Activated naive CD4-positive, alpha-beta T cell treated with anti-CD3 and anti-CD28 coated beads, Interleukin-2, amount 50 U/mL, for 72 hours (primary cell): ENCODE measurements around the gene MRGPRX4. TPM values are rescaled to one million over a fixed set of nuclear protein-coding genes. Genes with fewer than 3 reads are reported as not detected.
"Not testable (repeated sequence)": the region's sequence is repeated elsewhere in the genome, so short reads cannot be mapped to it uniquely, and the experiment has no call there.

Experiments
- ATAC-seq, 2 donors: fragments of 150-1000 bp; cut with Tn5 transposase; 2 replicates each; pipeline ENCODE4 v1.10.0; 2021; ENCODE audit warnings: mild to moderate bottlenecking in 2 of 2, moderate library complexity in 2 of 2
- DNase-seq, 2 donors: peaks; one replicate each; pipeline ENCODE4 v3.0.0; 2021 to 2022; ENCODE audit warnings: low spot score in 2 of 2
- H3K27ac Mint-ChIP-seq, 2 donors: one replicate each; pipeline ENCODE4 v1.8.0; 2022; ENCODE audit warnings: mild to moderate bottlenecking in 2 of 2, mixed read lengths in 2 of 2
- H3K36me3 Mint-ChIP-seq, 2 donors: one replicate each; pipeline ENCODE4 v1.8.0; 2022; ENCODE audit warnings: mixed read lengths in 2 of 2
- H3K9me3 Mint-ChIP-seq, 2 donors: one replicate each; pipeline ENCODE4 v1.8.0; 2022; ENCODE audit warnings: mixed read lengths in 2 of 2
- total RNA-seq, 2 donors: library from RNA; stranded (reverse); gene quantifications; one replicate each; pipeline ENCODE4 v1.2.3, GENCODE V29; 2022

Gene MRGPRX4
- total RNA-seq = not detected

DNA sequence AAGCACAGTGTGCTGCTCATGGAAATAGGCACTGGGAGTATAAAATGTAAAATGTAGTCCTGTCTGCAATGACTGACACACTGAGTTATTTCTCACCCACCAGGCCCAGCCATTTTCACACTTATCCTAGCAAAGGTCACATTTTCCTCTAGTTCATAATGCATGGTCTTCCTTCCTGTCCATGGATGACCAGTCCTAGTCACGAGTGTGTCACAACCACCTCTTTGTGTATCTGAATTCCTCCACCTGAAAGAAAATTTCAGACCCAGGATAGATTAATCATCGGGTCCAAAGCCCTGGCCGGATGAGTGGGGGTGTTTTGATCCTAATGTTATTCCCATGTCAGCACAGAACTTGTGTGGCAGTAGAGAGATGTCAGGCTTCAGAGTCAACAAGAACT, at the start of gene MRGPRX4:
TSS of gene MRGPRX4 (plus strand) at position 172 of the 400 bp plus-strand sequence. CDS start 420 bp downstream, outside the sequence.
- Mint-ChIP-seq H3K9me3 (no peaks in the 10 kb centered on the region), H3K36me3 (no peaks in the 10 kb centered on the region), H3K27ac (peak within 1 kb of the TSS in 1 of 2 donors; percentile 81)
- ATAC-seq (no peak), DNase-seq (no peak)

DNA sequence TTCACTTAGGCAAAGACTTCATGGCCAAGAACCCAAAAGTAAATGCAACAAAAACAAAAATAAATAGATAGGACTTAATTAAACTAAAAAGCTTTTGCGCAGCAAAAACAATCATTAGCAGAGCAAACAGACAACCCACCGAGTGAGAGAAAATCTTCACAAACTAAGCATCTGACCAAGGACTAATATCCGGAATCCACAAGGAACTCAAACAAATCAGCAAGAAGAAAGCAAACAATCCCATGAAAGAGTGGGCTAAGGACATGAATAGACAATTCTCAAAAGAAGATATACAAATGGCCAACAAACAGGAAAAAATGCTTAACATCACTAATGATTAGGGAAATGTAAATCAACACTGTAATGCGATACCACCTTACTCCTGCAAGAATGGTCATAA, 41.5 kb upstream of the MRGPRX4 start:
- H3K36me3 Mint-ChIP-seq, ATAC-seq, H3K27ac Mint-ChIP-seq, H3K9me3 Mint-ChIP-seq, DNase-seq: not testable (repeated sequence)

DNA sequence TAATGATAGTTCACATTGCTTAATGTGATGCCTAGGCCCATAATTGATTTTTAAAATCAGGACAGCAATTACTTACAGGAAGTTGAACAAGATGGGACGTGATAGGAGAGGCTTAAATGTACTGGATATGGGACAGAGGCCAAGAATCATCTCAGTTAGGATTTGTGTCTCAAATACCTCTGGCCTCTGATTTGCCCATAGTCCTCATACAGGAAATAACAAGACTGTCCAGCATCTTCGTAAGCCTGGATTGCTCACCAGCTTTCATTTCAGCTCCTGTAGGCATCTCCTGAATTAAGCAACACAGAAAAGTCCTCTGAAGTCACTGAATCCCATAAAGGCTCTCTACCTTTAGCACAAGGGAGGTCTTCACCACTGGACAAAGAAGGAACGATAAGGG, 40.3 kb upstream of the MRGPRX4 start, which contains the start of gene MRGPRX3:
TSS of gene MRGPRX3 (plus strand) at position 231 of the 400 bp plus-strand sequence. CDS start 4,632 bp downstream, outside the sequence.
- DNase-seq (no peak), ATAC-seq (no peak)
- Mint-ChIP-seq H3K9me3 (no peaks in the 10 kb centered on the region), H3K27ac (no peak within 1 kb of the TSS), H3K36me3 (no peaks in the 10 kb centered on the region)

DNA sequence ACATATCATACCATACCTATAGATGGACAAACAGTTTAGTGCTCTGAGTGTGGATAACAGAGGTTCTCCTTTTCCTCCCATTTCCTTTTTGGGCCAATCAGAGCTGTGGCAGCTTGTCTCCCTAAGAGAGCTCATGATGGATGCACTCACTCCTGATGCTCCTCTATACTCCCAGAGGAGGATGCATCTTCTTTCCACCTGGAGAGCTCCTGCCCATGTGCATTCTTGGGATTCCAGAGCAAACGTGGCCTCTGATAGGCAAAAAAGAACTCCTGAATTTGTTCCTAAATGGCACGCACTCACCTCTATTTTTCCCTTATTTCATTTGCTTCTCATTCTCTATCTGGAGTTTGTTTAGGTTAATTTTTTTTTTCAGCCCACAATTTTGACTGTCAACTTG, 37.3 kb upstream of the MRGPRX4 start:
- no peaks in the 10 kb centered on the region for H3K9me3 Mint-ChIP-seq
- no peak for ATAC-seq

DNA sequence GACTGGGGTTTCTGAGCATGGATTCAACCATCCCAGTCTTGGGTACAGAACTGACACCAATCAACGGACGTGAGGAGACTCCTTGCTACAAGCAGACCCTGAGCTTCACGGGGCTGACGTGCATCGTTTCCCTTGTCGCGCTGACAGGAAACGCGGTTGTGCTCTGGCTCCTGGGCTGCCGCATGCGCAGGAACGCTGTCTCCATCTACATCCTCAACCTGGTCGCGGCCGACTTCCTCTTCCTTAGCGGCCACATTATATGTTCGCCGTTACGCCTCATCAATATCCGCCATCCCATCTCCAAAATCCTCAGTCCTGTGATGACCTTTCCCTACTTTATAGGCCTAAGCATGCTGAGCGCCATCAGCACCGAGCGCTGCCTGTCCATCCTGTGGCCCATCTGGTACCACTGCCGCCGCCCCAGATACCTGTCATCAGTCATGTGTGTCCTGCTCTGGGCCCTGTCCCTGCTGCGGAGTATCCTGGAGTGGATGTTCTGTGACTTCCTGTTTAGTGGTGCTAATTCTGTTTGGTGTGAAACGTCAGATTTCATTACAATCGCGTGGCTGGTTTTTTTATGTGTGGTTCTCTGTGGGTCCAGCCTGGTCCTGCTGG, 35.3 kb upstream of the MRGPRX4 start:
- Mint-ChIP-seq H3K36me3 (no peaks in the 10 kb centered on the region), H3K27ac (peak overlapping the region in 1 of 2 donors; percentile 65), H3K9me3 (no peaks in the 10 kb centered on the region)
- ATAC-seq = no peak
- DNase-seq = no peak

More for the DNA sequence above, 37.3 kb upstream of the MRGPRX4 start:
- no peak for DNase-seq
- Mint-ChIP-seq H3K36me3 (no peaks in the 10 kb centered on the region), H3K27ac (no peak overlapping the region)

DNA sequence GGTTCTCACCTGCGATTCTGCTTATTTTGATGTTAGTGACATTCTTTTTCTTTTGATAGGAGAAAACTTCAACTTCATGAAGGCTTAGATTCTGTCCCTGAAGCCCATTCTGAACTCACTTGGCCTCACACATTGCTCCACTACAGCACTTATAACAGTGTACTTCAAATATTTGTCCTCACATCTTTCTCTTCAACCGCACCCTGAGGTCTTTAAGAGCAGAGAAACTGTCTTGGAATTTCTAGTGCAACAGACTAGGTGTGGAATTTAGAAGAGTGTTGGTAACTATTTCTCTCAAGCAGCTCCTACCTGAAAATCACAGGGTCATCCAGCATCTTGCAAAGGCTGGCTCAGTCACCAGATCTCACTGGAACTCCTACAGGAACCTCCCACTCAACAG, 32.5 kb upstream of the MRGPRX4 start:
- DNase-seq (no peak), ATAC-seq (no peak)
- Mint-ChIP-seq H3K27ac (no peak overlapping the region), H3K36me3 (no peaks in the 10 kb centered on the region), H3K9me3 (no peaks in the 10 kb centered on the region)

DNA sequence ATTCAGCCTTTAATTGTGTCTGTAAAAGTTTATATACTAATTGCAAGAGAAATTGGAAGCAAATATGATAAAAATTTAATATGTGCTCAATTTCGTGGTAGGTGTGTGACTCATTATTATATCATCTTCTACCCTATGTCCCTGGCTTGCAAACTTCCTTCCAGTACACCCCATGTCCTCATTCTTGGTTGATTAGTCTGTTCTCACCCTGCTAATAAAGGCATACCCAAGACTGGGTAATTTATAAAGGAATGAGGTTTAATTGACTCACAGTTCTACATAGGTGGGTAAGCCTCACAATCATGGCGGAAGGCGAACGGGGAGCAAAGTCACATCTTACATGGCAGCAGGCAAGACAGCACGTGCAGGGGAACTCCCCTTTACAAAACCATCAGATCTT, 28.4 kb upstream of the MRGPRX4 start:
- Mint-ChIP-seq H3K9me3 (no peaks in the 10 kb centered on the region), H3K27ac (no peak overlapping the region), H3K36me3 (no peaks in the 10 kb centered on the region)
- no peak for ATAC-seq
- DNase-seq = no peak

DNA sequence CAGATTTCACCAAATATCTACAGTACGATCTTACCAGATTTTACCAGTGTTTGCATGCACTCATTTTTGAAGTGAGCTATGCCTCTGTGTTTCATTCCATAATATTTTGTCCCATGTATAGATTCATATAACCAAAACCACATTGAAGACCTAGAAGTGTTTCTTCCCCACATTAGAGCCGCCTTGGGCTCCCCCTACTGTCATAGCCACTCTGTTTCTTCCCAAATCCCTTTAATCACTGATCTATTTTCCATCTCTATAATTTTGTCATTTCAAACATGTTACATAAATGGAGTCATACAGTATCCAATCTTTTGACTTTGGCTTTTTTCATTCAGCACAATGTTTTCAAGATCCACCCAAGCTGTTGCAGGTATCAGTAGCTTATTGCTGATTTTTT, 27.6 kb upstream of the MRGPRX4 start:
- no peak for DNase-seq
- Mint-ChIP-seq H3K36me3 (no peaks in the 10 kb centered on the region), H3K9me3 (no peaks in the 10 kb centered on the region)

DNA sequence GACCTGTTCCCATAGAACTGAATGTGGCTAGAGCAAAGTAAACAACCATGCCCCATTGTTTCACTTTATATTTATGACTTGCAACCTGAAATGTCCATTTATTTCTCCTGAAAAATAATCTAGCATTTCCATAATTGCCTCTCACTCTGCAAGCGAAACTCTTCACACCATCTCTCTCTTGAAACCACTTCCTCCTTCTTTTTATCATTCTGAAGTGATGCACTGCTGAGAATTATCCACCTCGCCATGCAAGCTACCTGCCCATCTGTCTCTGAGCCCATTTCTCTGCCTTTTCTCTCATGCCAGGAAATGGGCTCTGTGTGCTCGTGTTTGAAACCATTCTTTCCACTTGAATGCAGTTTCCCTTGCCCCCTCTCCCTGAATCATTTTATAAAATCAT, 26.8 kb upstream of the MRGPRX4 start:
- DNase-seq (no peak), ATAC-seq (no peak)
- Mint-ChIP-seq H3K9me3 (no peaks in the 10 kb centered on the region), H3K27ac (no peak overlapping the region), H3K36me3 (no peaks in the 10 kb centered on the region)

More for the DNA sequence above, 27.6 kb upstream of the MRGPRX4 start:
- H3K27ac Mint-ChIP-seq = no peak overlapping the region
- no peak for ATAC-seq

DNA sequence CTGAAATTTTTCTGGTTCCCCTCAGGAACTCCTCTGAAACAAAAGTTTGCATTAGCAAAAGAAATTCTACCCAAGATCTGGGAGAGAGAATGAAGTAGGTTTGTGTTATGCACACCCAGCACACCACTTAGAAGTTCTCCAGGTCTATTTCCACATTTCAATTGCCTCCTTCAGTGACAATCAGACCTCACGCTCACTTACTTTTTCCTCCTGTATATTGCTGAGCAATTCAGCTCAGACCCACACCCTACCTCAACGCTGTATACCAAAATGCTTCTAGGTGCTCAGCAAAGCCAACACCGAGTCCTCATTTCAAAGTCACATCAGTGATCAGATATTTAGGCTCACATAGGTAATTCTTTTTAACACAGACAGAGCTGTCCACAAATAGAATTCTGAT, 21.1 kb upstream of the MRGPRX4 start:
- Mint-ChIP-seq H3K9me3 (no peaks in the 10 kb centered on the region), H3K36me3 (no peaks in the 10 kb centered on the region), H3K27ac (no peak overlapping the region)
- DNase-seq (no peak), ATAC-seq (no peak)

DNA sequence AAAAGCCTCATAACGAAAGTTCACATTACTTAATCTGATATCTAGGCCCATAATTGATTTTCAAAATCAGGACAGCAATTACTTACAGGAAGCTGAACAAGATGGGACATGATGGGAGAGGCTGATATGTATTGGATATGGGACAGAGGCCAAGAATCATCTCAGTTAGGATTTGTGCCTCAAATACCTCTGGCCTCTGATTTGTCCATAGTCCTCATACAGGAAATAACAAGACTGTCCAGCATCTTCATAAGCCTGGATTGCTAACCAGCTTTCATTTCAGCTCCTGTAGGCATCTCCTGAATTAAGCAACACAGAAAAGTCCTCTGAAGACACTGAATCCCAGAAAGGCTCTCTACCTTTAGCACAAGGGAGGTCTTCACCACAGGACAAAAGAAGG, 4.3 kb upstream of the MRGPRX4 start:
- H3K36me3 Mint-ChIP-seq = no peaks in the 10 kb centered on the region
- DNase-seq (no peak), ATAC-seq (no peak)
- H3K9me3 Mint-ChIP-seq = peaks cover 0 to 10% of the 10 kb centered on the region in 2 donors
- H3K27ac Mint-ChIP-seq = no peak overlapping the region

DNA sequence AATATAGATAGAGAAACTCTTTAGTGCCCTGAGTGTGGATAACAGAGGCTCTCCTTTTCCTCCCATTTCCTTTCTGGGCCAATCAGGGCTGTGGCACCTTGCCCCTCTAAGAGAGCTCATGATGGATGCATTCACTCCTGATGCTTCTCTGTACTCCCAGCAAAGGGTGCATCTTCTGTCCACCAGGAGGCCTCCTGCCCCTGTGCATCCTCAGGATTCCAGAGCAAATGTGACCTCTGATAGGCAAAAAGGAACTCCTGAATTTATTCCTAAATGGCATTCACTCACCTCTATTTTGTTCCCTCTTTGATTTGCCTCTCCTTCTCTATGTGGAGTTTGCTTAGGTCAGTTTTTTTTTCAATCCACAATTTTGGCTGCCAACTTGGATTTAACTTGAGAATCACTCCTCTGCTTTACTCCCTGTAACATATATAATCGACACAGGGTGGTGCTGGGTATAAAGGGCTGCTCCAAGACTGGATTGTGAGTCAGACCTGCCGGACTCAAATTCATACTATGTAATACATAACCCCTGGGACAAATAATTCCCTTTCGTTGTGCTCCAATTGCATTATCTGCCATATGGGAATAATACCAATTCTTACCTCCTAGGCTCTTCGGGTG, 1.1 kb upstream of the MRGPRX4 start:
- ATAC-seq = no peak
- no peak for DNase-seq
- no peak overlapping the region for H3K27ac Mint-ChIP-seq
- no peaks in the 10 kb centered on the region for H3K9me3 Mint-ChIP-seq
- no peaks in the 10 kb centered on the region for H3K36me3 Mint-ChIP-seq

DNA sequence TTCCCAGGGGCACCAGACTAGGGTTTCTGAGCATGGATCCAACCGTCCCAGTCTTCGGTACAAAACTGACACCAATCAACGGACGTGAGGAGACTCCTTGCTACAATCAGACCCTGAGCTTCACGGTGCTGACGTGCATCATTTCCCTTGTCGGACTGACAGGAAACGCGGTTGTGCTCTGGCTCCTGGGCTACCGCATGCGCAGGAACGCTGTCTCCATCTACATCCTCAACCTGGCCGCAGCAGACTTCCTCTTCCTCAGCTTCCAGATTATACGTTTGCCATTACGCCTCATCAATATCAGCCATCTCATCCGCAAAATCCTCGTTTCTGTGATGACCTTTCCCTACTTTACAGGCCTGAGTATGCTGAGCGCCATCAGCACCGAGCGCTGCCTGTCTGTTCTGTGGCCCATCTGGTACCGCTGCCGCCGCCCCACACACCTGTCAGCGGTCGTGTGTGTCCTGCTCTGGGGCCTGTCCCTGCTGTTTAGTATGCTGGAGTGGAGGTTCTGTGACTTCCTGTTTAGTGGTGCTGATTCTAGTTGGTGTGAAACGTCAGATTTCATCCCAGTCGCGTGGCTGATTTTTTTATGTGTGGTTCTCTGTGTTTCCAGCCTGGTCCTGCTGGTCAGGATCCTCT, 709 bp downstream of the MRGPRX4 start:
- no peak for DNase-seq
- Mint-ChIP-seq H3K9me3 (no peaks in the 10 kb centered on the region), H3K27ac (peak overlapping the region in 1 of 2 donors; percentile 81), H3K36me3 (no peaks in the 10 kb centered on the region)
- ATAC-seq = no peak

DNA sequence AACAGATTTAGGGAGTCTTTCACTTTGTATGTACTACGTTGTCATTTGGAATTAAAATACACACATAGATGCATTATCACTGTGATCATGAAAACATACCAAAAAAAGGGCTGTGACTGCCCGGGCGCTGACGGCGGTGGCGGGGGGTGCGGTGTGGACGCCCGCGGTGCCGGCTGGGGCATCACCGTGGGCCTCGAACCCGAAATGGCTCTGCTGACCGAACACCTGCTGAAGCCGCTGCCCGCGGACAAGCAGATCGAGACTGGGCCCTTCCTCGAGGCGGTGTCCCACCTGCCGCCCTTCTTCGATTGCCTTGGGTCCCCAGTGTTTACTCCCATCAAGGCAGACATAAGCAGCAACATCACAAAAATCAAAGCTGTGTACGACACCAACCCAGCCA, 16.2 kb downstream of the MRGPRX4 start:
- Mint-ChIP-seq H3K27ac (no peak overlapping the region), H3K9me3 (no peaks in the 10 kb centered on the region), H3K36me3 (no peaks in the 10 kb centered on the region)
- ATAC-seq (no peak), DNase-seq (no peak)

DNA sequence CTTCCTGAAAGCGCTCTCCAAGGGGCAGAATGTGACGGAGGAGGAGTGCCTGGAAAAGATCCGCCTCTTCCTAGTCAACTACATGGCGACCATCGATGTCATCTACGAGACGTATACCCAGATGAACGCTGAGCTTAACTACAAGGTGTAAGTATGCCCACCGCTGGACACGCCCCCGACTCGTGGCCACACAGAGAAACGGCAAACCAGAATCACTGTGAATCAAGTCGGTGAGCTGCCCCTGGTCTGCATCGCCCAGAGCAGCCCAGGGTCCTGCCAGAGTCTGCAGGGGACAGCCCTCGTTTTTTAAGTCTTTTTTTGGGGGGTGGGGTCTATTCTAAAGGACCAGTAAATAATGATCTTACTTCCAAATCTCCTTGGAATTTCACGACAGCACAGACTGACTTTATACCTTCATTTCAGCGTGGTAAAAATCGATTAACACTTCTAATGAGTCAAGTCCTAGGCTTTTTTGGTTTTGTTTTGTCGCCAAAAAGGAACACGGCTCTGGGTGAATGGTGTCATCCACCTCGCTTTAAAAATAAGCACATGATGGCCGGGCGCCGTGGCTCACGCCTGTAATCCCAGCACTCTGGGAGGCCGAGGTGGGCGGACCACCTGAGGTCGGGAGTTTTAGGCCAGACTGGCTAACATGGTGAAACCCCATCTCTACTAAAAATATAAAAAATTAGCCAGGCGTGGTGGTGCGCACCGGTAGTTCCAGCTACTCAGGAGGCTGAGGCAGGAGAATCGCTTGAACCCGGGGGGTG, 17.0 kb downstream of the MRGPRX4 start:
- not testable (repeated sequence) for DNase-seq, ATAC-seq, H3K27ac Mint-ChIP-seq

DNA sequence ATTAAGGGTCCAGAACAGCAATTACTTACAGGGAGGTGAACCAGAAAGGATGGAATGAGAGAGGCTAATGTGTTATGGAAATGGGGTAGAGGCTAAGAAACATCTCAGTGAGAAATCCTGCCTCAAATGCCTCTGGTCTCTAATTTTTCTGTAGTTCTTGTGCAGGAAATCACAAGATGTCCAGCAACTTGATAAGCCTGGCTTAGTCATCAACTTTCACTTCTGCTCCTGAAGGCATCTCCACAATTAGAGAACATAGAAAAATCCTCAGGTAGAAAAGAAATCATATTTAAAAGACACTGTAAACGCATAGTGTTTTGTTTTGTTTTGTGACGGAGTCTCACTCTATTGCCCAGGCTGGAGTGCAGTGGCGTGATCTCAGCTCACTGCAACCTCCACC, 18.7 kb downstream of the MRGPRX4 start:
- no peak for ATAC-seq
- no peaks in the 10 kb centered on the region for H3K9me3 Mint-ChIP-seq
- no peak for DNase-seq
- no peaks in the 10 kb centered on the region for H3K36me3 Mint-ChIP-seq
- H3K27ac Mint-ChIP-seq = no peak overlapping the region

More for the DNA sequence above, 17.0 kb downstream of the MRGPRX4 start:
- not testable (repeated sequence) for H3K36me3 Mint-ChIP-seq, H3K9me3 Mint-ChIP-seq

DNA sequence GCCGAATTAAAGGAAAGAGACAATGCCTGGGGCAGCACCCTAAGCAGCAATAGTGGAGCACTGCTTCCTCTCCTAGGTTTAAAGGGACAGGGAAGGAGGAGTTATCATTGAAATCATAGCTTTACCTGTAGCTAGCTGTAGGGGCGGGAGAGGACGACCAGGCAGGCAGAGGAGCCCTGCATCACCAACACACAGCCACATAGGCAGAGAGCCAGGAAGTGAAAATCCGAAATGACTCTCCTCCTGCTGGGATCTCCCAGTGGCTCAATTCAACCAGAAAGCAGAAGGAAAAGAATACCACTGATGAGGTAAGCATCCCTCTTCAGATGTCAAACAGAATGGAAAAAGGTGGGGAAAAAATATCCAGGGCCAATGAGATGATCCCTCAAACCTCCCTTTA, 20.4 kb downstream of the MRGPRX4 start:
- no peaks in the 10 kb centered on the region for H3K9me3 Mint-ChIP-seq
- ATAC-seq = peak in 1 of 2 donors; percentile 30
- H3K27ac Mint-ChIP-seq = no peak overlapping the region
- H3K36me3 Mint-ChIP-seq = no peaks in the 10 kb centered on the region
- no peak for DNase-seq
